GM12878 (cell line): ENCODE results near the gene PHOSPHO1. TPM values are rescaled to one million over a fixed set of nuclear protein-coding genes. Genes with fewer than 3 reads are reported as not detected.
"Not testable (repeated sequence)": the region's sequence is repeated elsewhere in the genome, so short reads cannot be mapped to it uniquely, and the experiment has no call there.

Experiments used
- ATAC-seq: fragments of 200-7000 bp; cut with Tn5 transposase; 3 replicates; pipeline ENCODE4 v1.9.1; 2020; ENCODE audit warnings: mild to moderate bottlenecking, moderate library complexity
- BruUV-seq: library from RNA; stranded (reverse); fragments of 400-500 nt; replicated peaks from 2 replicates; lab custom pipeline; 2021; lab: Mats Ljungman, UMichigan
- CTCF ChIA-PET: fragments of 300-600 bp; sonication (Branson Sonifier 250); formaldehyde crosslinking; extraction: SDS; loops from one replicate; lab custom pipeline; 2021; ENCODE audit warnings: inconsistent platforms; lab: Yijun Ruan, JAX
- POLR2A ChIA-PET: fragments of 350-600 bp; formaldehyde crosslinking; extraction: SDS; loops from one replicate; lab custom pipeline; 2021; ENCODE audit warnings: inconsistent platforms; lab: Charles Lee
- RAD21 ChIA-PET: fragments of 300-600 bp; sonication (Branson Sonifier 250); formaldehyde crosslinking; loops from one replicate; lab custom pipeline; 2023; ENCODE audit warnings: antibody characterized with exemption; ENCODE audit not compliant: unreplicated experiment; lab: Charles Lee
- SMC1A ChIA-PET: fragments of 300-600 bp; sonication (Branson Sonifier 250); formaldehyde crosslinking; loops from one replicate; lab custom pipeline; 2023; ENCODE audit not compliant: unreplicated experiment, uncharacterized antibody; lab: Charles Lee
- DNase-seq: peaks from one replicate; pipeline ENCODE4 v3.0.0-alpha.2; 2011; ENCODE audit warnings: low read depth, low spot score
- FAIRE-seq: peaks from 3 replicates; lab custom pipeline; 2011; peaks lifted over from hg19 to GRCh38; lab: Jason Lieb, UNC
- H2AFZ ChIP-seq: 2 replicates; pipeline ENCODE4 v1.6.0; 2011; ENCODE audit warnings: low read depth, low read length, control low read depth; ENCODE audit not compliant: control insufficient read depth
- H3K27ac ChIP-seq: 2 replicates; pipeline ENCODE4 v1.5.1; 2011; ENCODE audit warnings: control low read depth; ENCODE audit not compliant: control insufficient read depth, insufficient read depth
- H3K27me3 ChIP-seq, 2 experiments: replicated peaks in 1 of 2; 2 replicates each; pipeline versions ENCODE4 v1.6.0 to v1.6.1; 2011; ENCODE audit warnings: low read length in 1 of 2; ENCODE audit not compliant: control insufficient read depth in 2 of 2, insufficient read depth in 2 of 2
- H3K36me3 ChIP-seq, 2 experiments: 2 replicates each; pipeline ENCODE4 v1.5.1; 2011; ENCODE audit warnings: low read length in 1 of 2; ENCODE audit not compliant: control insufficient read depth in 2 of 2, insufficient read depth in 2 of 2
- H3K4me1 ChIP-seq: 2 replicates; pipeline ENCODE4 v1.6.1; 2011; ENCODE audit warnings: mild to moderate bottlenecking, low read length, moderate library complexity, mixed read lengths; ENCODE audit not compliant: control insufficient read depth, insufficient read depth
- H3K4me2 ChIP-seq: 2 replicates; pipeline ENCODE4 v1.6.0; 2011; ENCODE audit warnings: control low read depth; ENCODE audit not compliant: control insufficient read depth, insufficient read depth
- H3K4me3 ChIP-seq: fragments of 200-600 bp; sonication (generic); 2 replicates; pipeline ENCODE4 v1.5.1; 2016
- H3K79me2 ChIP-seq: 2 replicates; pipeline ENCODE4 v1.6.0; 2011; ENCODE audit warnings: low read length; ENCODE audit not compliant: control insufficient read depth, insufficient read depth
- H3K9ac ChIP-seq: 2 replicates; pipeline ENCODE4 v1.8.0; 2011; ENCODE audit warnings: low read length, control low read depth, mixed read lengths; ENCODE audit not compliant: control insufficient read depth, insufficient read depth
- H3K9me3 ChIP-seq: replicated peaks from 3 replicates; pipeline ENCODE4 v1.5.1; 2011; ENCODE audit warnings: mild to moderate bottlenecking, low read length; ENCODE audit not compliant: control insufficient read depth, insufficient read depth
- H4K20me1 ChIP-seq: 2 replicates; pipeline ENCODE4 v1.6.0; 2011; ENCODE audit not compliant: control insufficient read depth, insufficient read depth
- BACH1 ChIP-seq: fragments of 450-650 bp; IDR thresholded peaks from 2 replicates; pipeline ENCODE4 v1.6.1; 2017; ENCODE audit warnings: mild to moderate bottlenecking, borderline replicate concordance
- CBX3 ChIP-seq: fragments of 200-600 bp; sonication (generic); IDR thresholded peaks from 2 replicates; pipeline ENCODE4 v1.6.1; 2016; ENCODE audit warnings: low read depth, borderline replicate concordance
- CHD1 ChIP-seq: IDR thresholded peaks from 2 replicates; pipeline ENCODE4 v1.6.1; 2012; ENCODE audit warnings: low read depth, low read length, improper control_type of control experiment
- FOXM1 ChIP-seq: IDR thresholded peaks from 2 replicates; pipeline ENCODE4 v1.6.1; 2012; ENCODE audit warnings: low read depth, mild to moderate bottlenecking, inconsistent platforms, low read length, moderate library complexity
- TBL1XR1 ChIP-seq: IDR thresholded peaks from 2 replicates; pipeline ENCODE4 v1.6.1; 2012; ENCODE audit warnings: low read depth, low read length, improper control_type of control experiment
- WGBS: methylation state at CpG from one replicate; pipeline ENCODE4 v1.1.6; 2016; ENCODE audit warnings: low lambda C conversion rate; ENCODE audit not compliant: insufficient replicate concordance, insufficient coverage; ENCODE audit errors: missing lambda C conversion rate; 5-methylcytosine and 5-hydroxymethylcytosine counted together
- in situ Hi-C: fragments of 300-500 bp; cut with MboI; formaldehyde crosslinking; loops from 9 replicates; pipeline ENCODE4 v1.14.3; 2018; ENCODE audit warnings: mixed read lengths
- intact Hi-C: fragments of 100-400 bp; cut with micrococcal nuclease; formaldehyde crosslinking; loops from one replicate; pipeline ENCODE4 v1.14.2; 2022; ENCODE audit not compliant: unreplicated experiment
- polyA plus RNA-seq, 11 experiments: library from polyadenylated mRNA; depleted of rRNA in 4 of 11; unstranded in 6 of 11; stranded (reverse) in 5 of 11; fragments of >200 nt; fragmentation: Nextera tagmentation in 4 of 11; fragmentation: Illumina TruSeq in 1 of 11; extraction: Ambion mirVana in 4 of 11; extraction: Trizol in 1 of 11; gene quantifications; 1 replicate in 1 of 11; 2 replicates in 10 of 11; pipeline versions ENCODE4 v1.2.1 to v1.2.3, GENCODE V29; 2011 to 2016; ENCODE audit warnings: inconsistent platforms in 2 of 11, missing spikeins in 2 of 11, low read depth in 1 of 11
- total RNA-seq, 4 experiments: library from RNA; depleted of rRNA in 3 of 4; stranded (reverse); fragments of >200 nt in 3 of 4; fragmentation: Illumina TruSeq in 1 of 4; extraction: Trizol in 1 of 4; gene quantifications; 2 replicates each; pipeline versions ENCODE4 v1.2.1 to v1.2.3, GENCODE V29; 2013 to 2021
- TF ChIP-seq, protein P1 (sequence below): fragments of 450-650 bp; conservative IDR thresholded peaks from 2 replicates; pipeline ENCODE4 v1.6.1; 2017; ENCODE audit warnings: mild to moderate bottlenecking, moderate library complexity
- TF ChIP-seq, protein P2 (sequence below): fragments of 450-650 bp; IDR thresholded peaks from 2 replicates; pipeline ENCODE4 v1.6.1; 2017; ENCODE audit warnings: antibody characterized with exemption, mild to moderate bottlenecking, moderate library complexity
- TF ChIP-seq, protein P3 (sequence below): fragments of 450-650 bp; IDR thresholded peaks from 2 replicates; pipeline ENCODE4 v1.6.1; 2014; ENCODE audit warnings: mild to moderate bottlenecking

The PHOSPHO1 gene
- total and polyA plus RNA-seq, 10 of the 15 experiments (the other 5 are each of a cell fraction or from before 2014, with no cell fraction given): 0.03 to 1.5 (median 0.16) TPM; not detected in 2

DNA sequence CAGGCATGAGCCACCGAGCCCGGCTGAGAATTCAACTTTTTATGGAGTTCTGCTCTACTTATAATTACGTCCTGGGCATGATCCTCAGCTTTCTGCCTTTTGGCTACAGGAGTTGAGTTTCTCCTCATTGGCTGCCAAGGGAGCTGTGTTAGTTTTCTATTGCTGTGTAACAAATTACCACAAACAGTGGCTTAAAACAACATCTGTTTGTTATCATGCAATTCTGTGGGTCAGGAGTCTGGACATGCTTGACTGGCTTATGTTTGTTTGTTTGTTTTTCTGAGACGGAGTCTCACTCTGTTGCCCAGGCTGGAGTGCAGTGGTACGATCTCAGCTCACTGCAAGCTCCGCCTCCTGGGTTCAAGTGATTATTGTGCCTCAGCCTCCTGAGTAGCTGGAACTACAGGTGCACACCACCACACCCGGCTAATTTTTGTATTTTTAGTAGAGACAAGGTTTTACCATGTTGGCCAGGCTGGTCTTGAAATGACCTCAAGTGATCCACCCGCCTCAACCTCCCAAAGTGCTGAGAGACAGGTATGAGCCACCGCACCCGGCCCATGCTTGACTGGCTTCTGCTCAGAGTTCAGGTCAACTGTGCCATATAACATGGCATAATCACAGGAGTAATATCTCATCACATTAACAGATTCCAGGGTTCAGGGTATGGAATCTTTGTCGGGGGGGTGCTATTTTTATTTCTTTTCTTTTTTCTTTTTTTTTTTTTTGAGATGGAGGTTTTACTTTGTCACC lies 48.9 kb upstream of the PHOSPHO1 start:
- H3K9ac ChIP-seq, FAIRE-seq, H2AFZ ChIP-seq, DNase-seq, intact Hi-C loops, POLR2A ChIA-PET, ATAC-seq, H4K20me1 ChIP-seq, in situ Hi-C loops, H3K4me2 ChIP-seq, H3K36me3 ChIP-seq, H3K4me3 ChIP-seq, H3K27me3 ChIP-seq, H3K9me3 ChIP-seq, H3K79me2 ChIP-seq, H3K4me1 ChIP-seq, H3K27ac ChIP-seq, BruUV-seq: not testable (repeated sequence)
- WGBS: 60% methylated on average over 11 of the region's 11 CpGs
- ChIA-PET CTCF (interaction anchor here (0.7 kb wide), 1 partner anchor 265 kb away, joined by 3 read pairs; no protein-coding TSS in a partner anchor), RAD21 (interaction anchor here (0.5 kb wide), 1 partner anchor 207 kb away, joined by 3 read pairs; no protein-coding TSS in a partner anchor), SMC1A (interaction anchor here (0.6 kb wide), 1 partner anchor 101 kb away, joined by 4 read pairs; no protein-coding TSS in a partner anchor)

DNA sequence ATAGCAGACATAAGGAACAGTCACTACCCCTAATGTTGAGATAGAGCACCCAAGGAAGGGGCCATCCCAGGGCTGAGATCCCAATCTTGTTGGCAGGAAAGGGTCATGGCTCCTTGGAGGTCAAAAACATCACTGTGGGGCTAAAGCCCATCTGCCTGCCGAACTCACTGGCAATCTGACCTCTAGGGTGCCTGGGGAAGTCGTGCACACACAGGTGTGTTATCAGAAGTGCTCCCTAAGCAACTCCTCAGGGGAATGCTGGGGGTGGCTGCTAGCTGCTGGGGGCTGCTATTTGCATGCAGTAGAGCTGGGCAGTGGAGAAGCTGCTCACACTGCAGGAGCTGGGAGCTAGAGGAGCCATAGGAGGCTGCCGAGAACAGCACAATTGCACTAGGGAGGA lies 47.5 kb upstream of the PHOSPHO1 start:
- no peak overlapping the region for H2AFZ ChIP-seq
- no peaks in the 10 kb centered on the region for H3K27me3 ChIP-seq
- RAD21 ChIA-PET: no interaction called here
- no peaks in the 10 kb centered on the region for H3K9me3 ChIP-seq
- no peak for ATAC-seq
- TF ChIP-seq, protein P1, sequence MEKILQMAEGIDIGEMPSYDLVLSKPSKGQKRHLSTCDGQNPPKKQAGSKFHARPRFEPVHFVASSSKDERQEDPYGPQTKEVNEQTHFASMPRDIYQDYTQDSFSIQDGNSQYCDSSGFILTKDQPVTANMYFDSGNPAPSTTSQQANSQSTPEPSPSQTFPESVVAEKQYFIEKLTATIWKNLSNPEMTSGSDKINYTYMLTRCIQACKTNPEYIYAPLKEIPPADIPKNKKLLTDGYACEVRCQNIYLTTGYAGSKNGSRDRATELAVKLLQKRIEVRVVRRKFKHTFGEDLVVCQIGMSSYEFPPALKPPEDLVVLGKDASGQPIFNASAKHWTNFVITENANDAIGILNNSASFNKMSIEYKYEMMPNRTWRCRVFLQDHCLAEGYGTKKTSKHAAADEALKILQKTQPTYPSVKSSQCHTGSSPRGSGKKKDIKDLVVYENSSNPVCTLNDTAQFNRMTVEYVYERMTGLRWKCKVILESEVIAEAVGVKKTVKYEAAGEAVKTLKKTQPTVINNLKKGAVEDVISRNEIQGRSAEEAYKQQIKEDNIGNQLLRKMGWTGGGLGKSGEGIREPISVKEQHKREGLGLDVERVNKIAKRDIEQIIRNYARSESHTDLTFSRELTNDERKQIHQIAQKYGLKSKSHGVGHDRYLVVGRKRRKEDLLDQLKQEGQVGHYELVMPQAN: no peak
- TF ChIP-seq FOXM1: no peak
- no peak for TF ChIP-seq TBL1XR1
- TF ChIP-seq CHD1: no peak
- TF ChIP-seq CBX3: no peak
- no peak for TF ChIP-seq BACH1
- TF ChIP-seq, protein P2, sequence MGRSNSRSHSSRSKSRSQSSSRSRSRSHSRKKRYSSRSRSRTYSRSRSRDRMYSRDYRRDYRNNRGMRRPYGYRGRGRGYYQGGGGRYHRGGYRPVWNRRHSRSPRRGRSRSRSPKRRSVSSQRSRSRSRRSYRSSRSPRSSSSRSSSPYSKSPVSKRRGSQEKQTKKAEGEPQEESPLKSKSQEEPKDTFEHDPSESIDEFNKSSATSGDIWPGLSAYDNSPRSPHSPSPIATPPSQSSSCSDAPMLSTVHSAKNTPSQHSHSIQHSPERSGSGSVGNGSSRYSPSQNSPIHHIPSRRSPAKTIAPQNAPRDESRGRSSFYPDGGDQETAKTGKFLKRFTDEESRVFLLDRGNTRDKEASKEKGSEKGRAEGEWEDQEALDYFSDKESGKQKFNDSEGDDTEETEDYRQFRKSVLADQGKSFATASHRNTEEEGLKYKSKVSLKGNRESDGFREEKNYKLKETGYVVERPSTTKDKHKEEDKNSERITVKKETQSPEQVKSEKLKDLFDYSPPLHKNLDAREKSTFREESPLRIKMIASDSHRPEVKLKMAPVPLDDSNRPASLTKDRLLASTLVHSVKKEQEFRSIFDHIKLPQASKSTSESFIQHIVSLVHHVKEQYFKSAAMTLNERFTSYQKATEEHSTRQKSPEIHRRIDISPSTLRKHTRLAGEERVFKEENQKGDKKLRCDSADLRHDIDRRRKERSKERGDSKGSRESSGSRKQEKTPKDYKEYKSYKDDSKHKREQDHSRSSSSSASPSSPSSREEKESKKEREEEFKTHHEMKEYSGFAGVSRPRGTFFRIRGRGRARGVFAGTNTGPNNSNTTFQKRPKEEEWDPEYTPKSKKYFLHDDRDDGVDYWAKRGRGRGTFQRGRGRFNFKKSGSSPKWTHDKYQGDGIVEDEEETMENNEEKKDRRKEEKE: no peak
- TF ChIP-seq, protein P3, sequence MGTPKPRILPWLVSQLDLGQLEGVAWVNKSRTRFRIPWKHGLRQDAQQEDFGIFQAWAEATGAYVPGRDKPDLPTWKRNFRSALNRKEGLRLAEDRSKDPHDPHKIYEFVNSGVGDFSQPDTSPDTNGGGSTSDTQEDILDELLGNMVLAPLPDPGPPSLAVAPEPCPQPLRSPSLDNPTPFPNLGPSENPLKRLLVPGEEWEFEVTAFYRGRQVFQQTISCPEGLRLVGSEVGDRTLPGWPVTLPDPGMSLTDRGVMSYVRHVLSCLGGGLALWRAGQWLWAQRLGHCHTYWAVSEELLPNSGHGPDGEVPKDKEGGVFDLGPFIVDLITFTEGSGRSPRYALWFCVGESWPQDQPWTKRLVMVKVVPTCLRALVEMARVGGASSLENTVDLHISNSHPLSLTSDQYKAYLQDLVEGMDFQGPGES: no peak
- no peaks in the 10 kb centered on the region for H4K20me1 ChIP-seq
- H3K4me1 ChIP-seq: no peaks in the 10 kb centered on the region
- CTCF ChIA-PET: interaction anchor here (1.3 kb wide), 1 partner anchor 13 kb away, joined by 3 read pairs; no protein-coding TSS in a partner anchor
- in situ Hi-C loops: no loop called here
- intact Hi-C loops: no loop called here
- H3K4me3 ChIP-seq: no peak overlapping the region
- 32% methylated on average over 3 of the region's 3 CpGs for WGBS
- H3K27ac ChIP-seq: no peak overlapping the region
- POLR2A ChIA-PET: no interaction called here
- no peak for DNase-seq
- no peak overlapping the region for H3K4me2 ChIP-seq
- SMC1A ChIA-PET: no interaction called here
- no peak overlapping the region for H3K9ac ChIP-seq
- FAIRE-seq: no peak
- no peaks in the 10 kb centered on the region for H3K79me2 ChIP-seq
- H3K36me3 ChIP-seq: no peaks in the 10 kb centered on the region
- BruUV-seq: no TSS peak
